H9 (cell line): ENCODE measurements around the gene CBLB. TPM values are rescaled to one million over a fixed set of nuclear protein-coding genes. Genes with fewer than 3 reads are reported as not detected.

Experiments used
- DNase-seq: peaks from one replicate; pipeline ENCODE4 v3.0.0-alpha.2; 2017
- H2AFZ ChIP-seq: one replicate; pipeline ENCODE4 v1.6.1; 2013; ENCODE audit warnings: mild to moderate bottlenecking, low read length, control low read depth, moderate library complexity
- H2AK5ac ChIP-seq: 2 replicates; pipeline ENCODE4 v1.6.1; 2013; ENCODE audit warnings: low read length, control low read depth, mixed read lengths; ENCODE audit not compliant: insufficient read length
- H2BK120ac ChIP-seq: one replicate; pipeline ENCODE4 v1.6.1; 2013; ENCODE audit warnings: low read depth, mild to moderate bottlenecking, low read length, control low read depth, inconsistent platforms; ENCODE audit not compliant: poor library complexity, severe bottlenecking
- H2BK12ac ChIP-seq: 2 replicates; pipeline ENCODE4 v1.6.1; 2013; ENCODE audit warnings: low read length, control low read depth, mixed read lengths, low read depth; ENCODE audit not compliant: insufficient read length
- H2BK15ac ChIP-seq: 2 replicates; pipeline ENCODE4 v1.6.1; 2013; ENCODE audit warnings: low read depth, low read length, control low read depth
- H2BK20ac ChIP-seq: one replicate; pipeline ENCODE4 v1.6.1; 2013; ENCODE audit warnings: low read depth, mild to moderate bottlenecking, low read length, control low read depth, inconsistent platforms; ENCODE audit not compliant: poor library complexity, severe bottlenecking
- H2BK5ac ChIP-seq: 2 replicates; pipeline ENCODE4 v1.6.1; 2013; ENCODE audit warnings: low read length, control low read depth, mixed read lengths; ENCODE audit not compliant: insufficient read length
- H3K14ac ChIP-seq: 2 replicates; pipeline ENCODE4 v1.6.1; 2013; ENCODE audit warnings: low read length, control low read depth; ENCODE audit not compliant: insufficient read depth
- H3K18ac ChIP-seq: 2 replicates; pipeline ENCODE4 v1.6.1; 2013; ENCODE audit warnings: low read depth, mild to moderate bottlenecking, mixed read lengths, low read length, control low read depth; ENCODE audit not compliant: insufficient read length
- H3K23ac ChIP-seq: 2 replicates; pipeline ENCODE4 v1.6.1; 2013; ENCODE audit warnings: low read length, control low read depth, mixed read lengths, low read depth; ENCODE audit not compliant: insufficient read length
- H3K23me2 ChIP-seq: 2 replicates; pipeline ENCODE4 v1.6.1; 2013; ENCODE audit warnings: low read depth, mild to moderate bottlenecking, mixed read lengths, low read length, control low read depth; ENCODE audit not compliant: insufficient read length, poor library complexity, severe bottlenecking
- H3K27ac ChIP-seq: 2 replicates; pipeline ENCODE4 v1.5.1; 2013; ENCODE audit warnings: low read length, control low read depth, mixed read lengths, low read depth; ENCODE audit not compliant: insufficient read length
- H3K27me3 ChIP-seq: 2 replicates; pipeline ENCODE4 v1.6.1; 2013; ENCODE audit warnings: low read length, control low read depth, inconsistent platforms; ENCODE audit not compliant: insufficient read depth
- H3K4ac ChIP-seq: 2 replicates; pipeline ENCODE4 v1.6.1; 2013; ENCODE audit warnings: low read depth, mild to moderate bottlenecking, control low read depth, inconsistent platforms, low read length, moderate library complexity
- H3K4me1 ChIP-seq: 2 replicates; pipeline ENCODE4 v1.6.1; 2013; ENCODE audit warnings: low read length, control low read depth, inconsistent platforms; ENCODE audit not compliant: insufficient read depth
- H3K4me2 ChIP-seq: 2 replicates; pipeline ENCODE4 v1.6.1; 2013; ENCODE audit warnings: low read length, control low read depth, mixed read lengths; ENCODE audit not compliant: insufficient read length, insufficient read depth
- H3K56ac ChIP-seq: 2 replicates; pipeline ENCODE4 v1.6.1; 2013; ENCODE audit warnings: low read depth, mild to moderate bottlenecking, mixed read lengths, low read length, control low read depth; ENCODE audit not compliant: insufficient read length
- H3K79me1 ChIP-seq: 2 replicates; pipeline ENCODE4 v1.6.1; 2013; ENCODE audit warnings: low read depth, mild to moderate bottlenecking, moderate library complexity, low read length, control low read depth, inconsistent platforms; ENCODE audit not compliant: insufficient read depth, poor library complexity, severe bottlenecking
- H3K79me2 ChIP-seq: 2 replicates; pipeline ENCODE4 v1.6.1; 2013; ENCODE audit warnings: low read length, control low read depth, inconsistent platforms; ENCODE audit not compliant: insufficient read depth
- H3K9ac ChIP-seq: 2 replicates; pipeline ENCODE4 v1.6.1; 2013; ENCODE audit warnings: low read length, control low read depth, mixed read lengths; ENCODE audit not compliant: insufficient read length; ENCODE audit errors: extremely low read depth
- H3K9me3 ChIP-seq: one replicate; pipeline ENCODE4 v1.6.1; 2013; ENCODE audit warnings: low read depth, low read length, inconsistent platforms; ENCODE audit not compliant: control insufficient read depth
- H3T11ph ChIP-seq: one replicate; pipeline ENCODE4 v1.6.1; 2013; ENCODE audit warnings: mild to moderate bottlenecking, low read length, control low read depth, inconsistent platforms
- H4K20me1 ChIP-seq: one replicate; pipeline ENCODE4 v1.6.1; 2013; ENCODE audit not compliant: control insufficient read depth, insufficient read length, insufficient read depth
- H4K5ac ChIP-seq: 2 replicates; pipeline ENCODE4 v1.6.1; 2013; ENCODE audit warnings: low read depth, mild to moderate bottlenecking, mixed read lengths, low read length, control low read depth; ENCODE audit not compliant: insufficient read length
- H4K8ac ChIP-seq: replicated peaks from 2 replicates; pipeline ENCODE4 v1.6.1; 2013; ENCODE audit warnings: low read length, control low read depth, mixed read lengths, low read depth; ENCODE audit not compliant: insufficient read length
- H4K91ac ChIP-seq: 2 replicates; pipeline ENCODE4 v1.6.1; 2013; ENCODE audit warnings: low read depth, mild to moderate bottlenecking, moderate library complexity, mixed read lengths, low read length, control low read depth; ENCODE audit not compliant: insufficient read length
- H3K27ac Mint-ChIP-seq, 3 experiments: 2 replicates in 2 of 3; 3 replicates in 1 of 3; pipeline ENCODE4 v1.8.0; 2020 to 2021; ENCODE audit warnings: mixed read lengths in 3 of 3, mild to moderate bottlenecking in 1 of 3, moderate library complexity in 1 of 3
- H3K27me3 Mint-ChIP-seq: 2 replicates; pipeline ENCODE4 v1.8.0; 2021; ENCODE audit warnings: low read depth, mild to moderate bottlenecking, moderate library complexity, mixed read lengths
- H3K36me3 Mint-ChIP-seq, 3 experiments: 2 replicates in 2 of 3; 3 replicates in 1 of 3; pipeline ENCODE4 v1.8.0; 2020 to 2021; ENCODE audit warnings: low read depth in 3 of 3, mixed read lengths in 3 of 3; ENCODE audit not compliant: insufficient read depth in 1 of 3
- H3K4me1 Mint-ChIP-seq, 2 experiments: 2 replicates each; pipeline ENCODE4 v1.8.0; 2020; ENCODE audit warnings: mixed read lengths in 2 of 2
- H3K4me3 Mint-ChIP-seq, 2 experiments: 2 replicates in 1 of 2; 3 replicates in 1 of 2; pipeline ENCODE4 v1.8.0; 2020 to 2021; ENCODE audit warnings: mild to moderate bottlenecking in 2 of 2, mixed read lengths in 2 of 2, moderate library complexity in 1 of 2
- H3K9me3 Mint-ChIP-seq, 2 experiments: 2 replicates in 1 of 2; 3 replicates in 1 of 2; pipeline ENCODE4 v1.8.0; 2020; ENCODE audit warnings: mild to moderate bottlenecking in 2 of 2, mixed read lengths in 2 of 2, moderate library complexity in 1 of 2
- total RNA-seq: library from RNA; stranded (reverse); gene quantifications from 2 replicates; pipeline ENCODE4 v1.2.1, GENCODE V29; 2021
- TF ChIP-seq, protein P1 (sequence below): fragments of 200-600 bp; sonication (generic); conservative IDR thresholded peaks from 3 replicates; pipeline ENCODE4 v1.8.0; 2021; ENCODE audit warnings: antibody characterized with exemption, mild to moderate bottlenecking

Gene CBLB
- total RNA-seq, 1 experiment from 2014 or later, result 25.7 TPM

DNA sequence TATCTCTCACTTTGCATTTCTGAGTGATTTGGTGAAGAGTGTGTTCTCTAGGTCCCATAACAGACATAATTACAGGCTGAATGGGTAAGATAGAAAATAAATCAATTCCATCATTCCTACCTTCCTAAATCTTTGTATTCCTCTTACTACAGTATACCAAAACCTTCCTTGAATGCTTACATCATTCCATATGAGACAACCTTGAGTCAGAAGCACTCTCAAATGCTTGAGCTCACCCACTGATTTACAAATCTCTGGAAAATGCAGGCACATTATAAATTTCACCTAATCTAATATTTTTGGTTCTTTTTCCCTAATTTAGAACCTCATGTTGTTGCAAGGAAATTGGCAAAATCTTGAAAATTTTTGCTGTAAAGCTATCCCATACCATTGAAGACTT is 239.1 kb downstream of the CBLB start:
- H3K4me1 Mint-ChIP-seq, result no peaks in the 10 kb centered on the region
- H3K27ac Mint-ChIP-seq, result no peak overlapping the region
- H3K36me3 Mint-ChIP-seq, result no peaks in the 10 kb centered on the region
- Histone ChIP-seq H4K5ac (no peak overlapping the region), H3K23me2 (no peaks in the 10 kb centered on the region), H4K8ac (no peak overlapping the region), H2BK120ac (no peak overlapping the region), H3K79me1 (no peaks in the 10 kb centered on the region), H2AK5ac (no peak overlapping the region), H2AFZ (no peak overlapping the region), H3K4me1 (no peaks in the 10 kb centered on the region), H3T11ph (no peak overlapping the region), H3K9me3 (no peaks in the 10 kb centered on the region), H2BK5ac (no peak overlapping the region), H2BK12ac (no peak overlapping the region), H3K27me3 (no peaks in the 10 kb centered on the region), H2BK15ac (no peak overlapping the region), H3K79me2 (no peaks in the 10 kb centered on the region), H3K4ac (no peak overlapping the region), H4K20me1 (no peaks in the 10 kb centered on the region), H3K9ac (no peak overlapping the region), H2BK20ac (no peak overlapping the region), H3K23ac (no peak overlapping the region), H4K91ac (no peak overlapping the region), H3K56ac (no peak overlapping the region), H3K27ac (no peak overlapping the region), H3K14ac (no peak overlapping the region), H3K4me2 (no peak overlapping the region), H3K18ac (no peak overlapping the region)
- TF ChIP-seq, protein P1, sequence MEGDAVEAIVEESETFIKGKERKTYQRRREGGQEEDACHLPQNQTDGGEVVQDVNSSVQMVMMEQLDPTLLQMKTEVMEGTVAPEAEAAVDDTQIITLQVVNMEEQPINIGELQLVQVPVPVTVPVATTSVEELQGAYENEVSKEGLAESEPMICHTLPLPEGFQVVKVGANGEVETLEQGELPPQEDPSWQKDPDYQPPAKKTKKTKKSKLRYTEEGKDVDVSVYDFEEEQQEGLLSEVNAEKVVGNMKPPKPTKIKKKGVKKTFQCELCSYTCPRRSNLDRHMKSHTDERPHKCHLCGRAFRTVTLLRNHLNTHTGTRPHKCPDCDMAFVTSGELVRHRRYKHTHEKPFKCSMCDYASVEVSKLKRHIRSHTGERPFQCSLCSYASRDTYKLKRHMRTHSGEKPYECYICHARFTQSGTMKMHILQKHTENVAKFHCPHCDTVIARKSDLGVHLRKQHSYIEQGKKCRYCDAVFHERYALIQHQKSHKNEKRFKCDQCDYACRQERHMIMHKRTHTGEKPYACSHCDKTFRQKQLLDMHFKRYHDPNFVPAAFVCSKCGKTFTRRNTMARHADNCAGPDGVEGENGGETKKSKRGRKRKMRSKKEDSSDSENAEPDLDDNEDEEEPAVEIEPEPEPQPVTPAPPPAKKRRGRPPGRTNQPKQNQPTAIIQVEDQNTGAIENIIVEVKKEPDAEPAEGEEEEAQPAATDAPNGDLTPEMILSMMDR, result no peak
- no peak overlapping the region for H3K4me3 Mint-ChIP-seq
- DNase-seq, result no peak
- no peaks in the 10 kb centered on the region for H3K27me3 Mint-ChIP-seq
- no peaks in the 10 kb centered on the region; a peak in 1 of 5 replicates for H3K9me3 Mint-ChIP-seq
